Measurements from ENCODE around the gene GLRX.
A peak's percentile ranks its signal among the peaks of the same experiment; 100 is the strongest.

The GLRX gene

DNA sequence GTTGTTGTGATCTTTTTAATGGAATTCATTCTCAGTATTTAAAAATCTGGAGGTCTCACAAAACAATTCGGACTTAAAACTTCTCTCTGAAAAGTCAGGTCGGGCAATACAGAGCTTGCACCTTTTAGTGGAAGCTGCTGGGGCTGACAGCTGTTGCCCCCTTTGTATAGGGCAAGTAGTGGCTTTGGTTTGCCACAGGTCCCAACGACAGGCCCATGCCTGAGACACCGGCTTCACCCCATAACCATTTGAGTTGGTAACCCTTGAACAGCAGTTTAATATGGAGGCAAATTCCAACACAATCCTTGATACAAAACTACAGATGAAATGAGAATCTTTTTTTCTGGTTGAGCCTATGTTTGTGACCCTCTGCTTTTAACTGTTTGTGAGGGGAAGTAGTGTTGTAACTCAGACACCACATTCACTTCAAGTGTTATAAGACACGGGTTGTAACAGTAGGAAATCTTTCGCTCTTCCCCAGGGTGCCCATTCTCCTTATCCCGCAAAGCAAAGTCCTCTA, 752 bp upstream of the GLRX start:
- no peak for DNase-seq (ENCODE audit: low spot score)
- in situ Hi-C loops (cut with MboI; ENCODE audit: low sequenced_read_pairs, unreplicated experiment) = no loop called here
- TF ChIP-seq CTCF (IDR thresholded peaks at IDR 0.05; ENCODE audit: borderline replicate concordance, control extremely low read depth, extremely low read depth, insufficient read depth, missing control alignments) = no peak

DNA sequence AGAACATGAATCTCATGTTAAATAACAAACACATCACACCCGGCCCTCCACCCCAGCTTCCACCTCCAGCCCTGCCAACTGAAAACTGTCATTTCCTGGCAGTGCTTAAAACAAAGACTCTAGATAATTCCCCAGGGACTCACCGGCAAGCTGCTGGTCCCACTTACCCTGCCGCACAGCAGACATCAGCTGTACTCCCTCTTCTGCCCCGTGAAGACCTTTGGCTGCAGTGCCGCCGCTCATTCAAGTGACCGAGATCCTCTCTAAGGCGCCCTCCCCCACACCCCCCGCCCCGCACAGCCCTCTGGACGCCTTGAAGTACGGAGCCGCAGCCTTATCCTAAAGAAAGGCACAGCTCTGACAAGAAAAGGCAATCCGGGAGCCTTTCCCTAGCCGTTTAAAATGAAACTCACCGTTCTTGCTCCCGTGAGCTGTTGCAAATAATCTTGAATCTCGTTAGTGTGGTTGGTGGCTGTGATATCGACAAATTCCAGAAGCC, 434 bp downstream of the GLRX start:
- in situ Hi-C loops (cut with MboI; ENCODE audit: low sequenced_read_pairs, unreplicated experiment) = no loop called here
- peak; percentile 48 for DNase-seq (ENCODE audit: low spot score)
- no peak for TF ChIP-seq CTCF (IDR thresholded peaks at IDR 0.05; ENCODE audit: borderline replicate concordance, control extremely low read depth, extremely low read depth, insufficient read depth, missing control alignments)

GRCh38 chr5:95821110-95822021, 1.2 kb downstream of the GLRX start:
- no peak for TF ChIP-seq CTCF (IDR thresholded peaks at IDR 0.05; ENCODE audit: borderline replicate concordance, control extremely low read depth, extremely low read depth, insufficient read depth, missing control alignments)
- in situ Hi-C loops (cut with MboI; ENCODE audit: low sequenced_read_pairs, unreplicated experiment) = no loop called here
- no peak for DNase-seq (ENCODE audit: low spot score)

GRCh38 chr5:95818181-95819147, 4.1 kb downstream of the GLRX start:
- no peak for TF ChIP-seq CTCF (IDR thresholded peaks at IDR 0.05; ENCODE audit: borderline replicate concordance, control extremely low read depth, extremely low read depth, insufficient read depth, missing control alignments)
- DNase-seq (ENCODE audit: low spot score) = no peak
- in situ Hi-C loops (cut with MboI; ENCODE audit: low sequenced_read_pairs, unreplicated experiment) = no loop called here

- no peak for DNase-seq (ENCODE audit: low spot score)
- no peak for TF ChIP-seq CTCF (IDR thresholded peaks at IDR 0.05; ENCODE audit: borderline replicate concordance, control extremely low read depth, extremely low read depth, insufficient read depth, missing control alignments)
- in situ Hi-C loops (cut with MboI; ENCODE audit: low sequenced_read_pairs, unreplicated experiment) = no loop called here
These were observed 5.1 kb downstream of the GLRX start for GRCh38 chr5:95817430-95817829.

- in situ Hi-C loops (cut with MboI; ENCODE audit: low sequenced_read_pairs, unreplicated experiment) = no loop called here
- no peak for DNase-seq (ENCODE audit: low spot score)
- TF ChIP-seq CTCF (IDR thresholded peaks at IDR 0.05; ENCODE audit: borderline replicate concordance, control extremely low read depth, extremely low read depth, insufficient read depth, missing control alignments) = no peak
These were observed 5.8 kb downstream of the GLRX start for GRCh38 chr5:95816776-95817175.

All from GM13976 (cell line).